ES-I3 (cell line): ENCODE measurements around the gene PLEKHB2.
"Not testable (repeated sequence)": the region's sequence is repeated elsewhere in the genome, so short reads cannot be mapped to it uniquely, and the experiment has no call there.

Experiments used
- H3K36me3 ChIP-seq: 2 replicates; pipeline ENCODE4 v1.6.1; 2013; ENCODE audit warnings: mild to moderate bottlenecking, low read length, control low read depth, moderate library complexity; ENCODE audit not compliant: insufficient read depth
- H3K4me1 ChIP-seq: 2 replicates; pipeline ENCODE4 v1.6.1; 2013; ENCODE audit warnings: mild to moderate bottlenecking, control low read depth, low read length; ENCODE audit not compliant: insufficient read depth
- H3K9ac ChIP-seq: 2 replicates; pipeline ENCODE4 v1.6.1; 2013; ENCODE audit warnings: low read depth, mild to moderate bottlenecking, low read length, moderate library complexity
- H3K9me3 ChIP-seq: 2 replicates; pipeline ENCODE4 v1.6.1; 2013; ENCODE audit warnings: mild to moderate bottlenecking, low read length, moderate library complexity; ENCODE audit not compliant: control insufficient read depth, insufficient read depth

PLEKHB2 gene

DNA sequence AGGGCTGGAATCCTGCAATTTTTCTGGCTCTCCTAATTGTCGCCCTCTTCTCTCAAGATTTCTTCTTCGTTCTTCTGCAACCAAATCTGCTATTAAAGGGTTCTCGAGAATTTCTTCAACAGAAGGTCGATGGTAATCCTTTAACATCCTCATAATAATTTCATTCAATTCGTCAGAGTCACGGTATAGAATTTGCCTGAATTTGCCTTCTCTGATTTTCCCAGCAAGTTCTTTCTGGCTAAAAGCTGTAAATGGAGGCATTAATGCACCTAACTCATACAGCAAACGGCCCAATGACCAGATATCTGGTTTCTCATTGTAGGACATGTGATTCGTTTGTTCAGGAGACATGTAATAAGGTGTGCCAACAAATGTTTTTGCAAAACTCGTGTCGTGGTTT, 72.9 kb downstream of the PLEKHB2 start:
- H3K36me3 ChIP-seq, H3K9ac ChIP-seq: not testable (repeated sequence)

DNA sequence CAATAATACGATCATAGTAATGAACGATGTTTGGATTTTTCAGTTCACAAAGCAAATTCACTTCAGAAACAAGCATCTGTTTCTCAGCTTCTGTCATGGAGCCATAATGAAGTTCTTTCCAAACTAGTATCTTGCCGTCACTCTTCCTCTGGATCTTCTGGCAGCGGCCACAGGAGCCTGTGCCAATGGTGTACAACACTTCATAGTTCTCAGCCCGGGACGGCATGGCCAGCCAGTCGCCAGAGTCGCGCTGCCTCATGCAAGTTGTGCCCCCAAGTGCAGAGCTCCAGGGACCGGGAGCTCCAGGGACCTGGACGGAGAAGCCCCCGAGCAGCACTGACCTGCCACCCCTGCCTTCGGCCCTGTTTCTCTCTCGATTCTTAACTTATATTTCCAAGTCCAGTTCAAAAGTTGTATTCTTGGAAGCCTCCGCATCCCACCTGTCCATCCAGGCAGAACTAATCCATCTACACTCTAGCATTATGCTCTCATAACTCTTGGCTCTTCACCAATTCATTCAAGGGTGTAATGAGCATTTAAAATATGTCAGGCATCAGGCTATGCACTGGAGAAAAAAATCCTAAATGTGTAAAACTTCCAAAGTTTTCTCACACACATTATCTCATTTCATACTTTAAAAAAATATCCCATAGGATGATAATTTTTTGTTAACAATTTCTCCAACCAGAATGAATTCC, 73.7 kb downstream of the PLEKHB2 start:
- H3K9ac ChIP-seq, H3K36me3 ChIP-seq, H3K9me3 ChIP-seq, H3K4me1 ChIP-seq: not testable (repeated sequence)

More for the DNA sequence above, 72.9 kb downstream of the PLEKHB2 start:
- not testable (repeated sequence) for H3K9me3 ChIP-seq, H3K4me1 ChIP-seq

DNA sequence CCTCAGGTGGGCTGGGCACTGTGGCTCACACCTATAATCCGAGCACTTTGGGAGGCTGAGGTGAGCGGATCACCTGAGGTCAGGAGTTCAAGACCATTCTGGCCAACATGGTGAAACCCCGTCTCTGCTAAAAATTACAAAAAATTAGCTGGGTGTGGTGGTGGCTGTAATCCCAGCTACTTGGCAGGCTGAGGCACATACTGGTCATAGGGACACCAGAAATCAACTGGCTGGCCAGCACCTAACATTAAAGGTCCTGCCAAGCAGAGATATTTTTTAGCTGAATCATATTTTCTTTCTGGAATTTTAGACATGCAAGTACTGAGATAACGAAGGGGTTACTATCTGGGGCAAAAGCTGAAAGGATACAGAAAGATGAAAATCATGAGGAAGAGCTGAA, 76.3 kb downstream of the PLEKHB2 start:
- not testable (repeated sequence) for H3K9me3 ChIP-seq, H3K9ac ChIP-seq, H3K4me1 ChIP-seq, H3K36me3 ChIP-seq

DNA sequence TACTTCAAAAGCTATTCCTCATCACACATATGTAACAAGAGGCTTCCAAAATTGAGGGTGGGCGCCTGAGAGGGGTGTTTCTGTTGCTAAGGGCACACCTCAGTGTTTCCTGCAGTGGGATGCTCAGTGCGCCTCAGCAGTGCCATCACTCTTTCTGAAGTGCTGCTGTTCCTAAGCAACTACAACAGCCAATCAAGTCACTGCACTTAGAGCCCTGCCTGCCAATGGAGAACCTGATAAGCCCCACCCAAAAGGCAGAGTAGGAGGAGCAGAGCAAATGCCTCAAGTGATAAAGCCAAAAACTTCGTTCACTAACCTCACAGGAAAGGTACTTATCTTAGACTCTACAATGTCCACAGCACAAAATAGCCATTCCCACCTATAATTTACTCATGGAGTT, 88.3 kb downstream of the PLEKHB2 start:
- H3K9ac ChIP-seq, H3K9me3 ChIP-seq, H3K36me3 ChIP-seq, H3K4me1 ChIP-seq: not testable (repeated sequence)

DNA sequence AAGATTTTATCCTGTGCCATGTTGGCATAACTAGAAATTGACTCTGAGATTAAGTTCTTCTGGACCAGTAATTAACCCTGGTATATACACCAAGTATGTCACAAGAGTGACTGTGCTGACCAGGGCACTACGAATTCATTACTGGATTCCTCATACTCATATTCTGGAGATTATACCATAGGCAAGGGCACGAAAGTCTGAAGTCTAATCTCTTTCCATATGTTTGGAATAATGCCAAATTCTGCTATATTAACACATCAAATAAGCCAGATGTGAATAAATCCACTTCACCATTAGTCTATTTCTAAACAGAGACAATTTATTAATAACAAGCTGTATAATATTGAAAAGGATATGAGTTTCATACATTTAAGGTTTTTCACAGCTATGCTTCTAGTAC, 91.0 kb downstream of the PLEKHB2 start:
- H3K9me3 ChIP-seq, H3K9ac ChIP-seq, H3K4me1 ChIP-seq, H3K36me3 ChIP-seq: not testable (repeated sequence)
